Mesodermal cell (in vitro differentiated cells): ENCODE data around the gene SEC63.

ENCODE experiments used
- H3K27ac ChIP-seq: 2 replicates; pipeline ENCODE4 v1.7.0; 2013; ENCODE audit warnings: mild to moderate bottlenecking, low read depth, low read length, moderate library complexity; ENCODE audit not compliant: severe bottlenecking
- H3K36me3 ChIP-seq: 2 replicates; pipeline ENCODE4 v1.7.1; 2013; ENCODE audit warnings: mild to moderate bottlenecking, low read length, moderate library complexity; ENCODE audit not compliant: control insufficient read depth, insufficient read depth
- H3K4me1 ChIP-seq: one replicate; pipeline ENCODE4 v1.7.1; 2013; ENCODE audit warnings: mild to moderate bottlenecking, low read length; ENCODE audit not compliant: insufficient read depth, control insufficient read depth, poor library complexity, severe bottlenecking
- H3K4me3 ChIP-seq: 2 replicates; pipeline ENCODE4 v1.7.0; 2013; ENCODE audit warnings: low read length, control low read depth, mild to moderate bottlenecking; ENCODE audit not compliant: insufficient read depth, poor library complexity, severe bottlenecking; ENCODE audit errors: extremely low read depth
- H3K9me3 ChIP-seq: 2 replicates; pipeline ENCODE4 v1.7.1; 2013; ENCODE audit warnings: mild to moderate bottlenecking, low read length, moderate library complexity; ENCODE audit not compliant: control insufficient read depth
- WGBS, 2 experiments: methylation state at CpG; one replicate each; pipeline ENCODE4 v1.1.5; 2013; ENCODE audit warnings: missing lambda C conversion rate in 2 of 2; ENCODE audit not compliant: insufficient coverage in 2 of 2; 5-methylcytosine and 5-hydroxymethylcytosine counted together

Gene SEC63

GRCh38 chr6:107818272-107818671 lies 139.7 kb downstream of the SEC63 start:
- H3K27ac ChIP-seq: no peak overlapping the region
- 83 to 86% methylated on average over 1 of the region's 1 CpG for WGBS, 2 experiments
- H3K4me3 ChIP-seq: no peak overlapping the region
- peaks cover 25% of the 10 kb centered on the region for H3K4me1 ChIP-seq
- H3K9me3 ChIP-seq: no peaks in the 10 kb centered on the region
- H3K36me3 ChIP-seq: no peaks in the 10 kb centered on the region

GRCh38 chr6:107817784-107818183 lies 140.2 kb downstream of the SEC63 start:
- Histone ChIP-seq H3K36me3 (no peaks in the 10 kb centered on the region), H3K4me1 (peaks cover 25% of the 10 kb centered on the region), H3K4me3 (no peak overlapping the region), H3K27ac (no peak overlapping the region), H3K9me3 (no peaks in the 10 kb centered on the region)
- WGBS, 2 experiments: 63 to 100% methylated on average over 1 of the region's 4 CpGs
